Chondrocyte (in vitro differentiated cells): Measurements from ENCODE around the gene PIK3AP1. TPM values are rescaled to one million over a fixed set of nuclear protein-coding genes. Genes with fewer than 3 reads are reported as not detected.

Experiments used
- DNase-seq: peaks from one replicate; pipeline ENCODE4 v3.0.0; 2021; ENCODE audit warnings: mixed read lengths, low spot score
- H3K27ac Mint-ChIP-seq: one replicate; pipeline ENCODE4 v1.8.0; 2021; ENCODE audit warnings: mild to moderate bottlenecking, moderate library complexity, mixed read lengths; ENCODE audit not compliant: unreplicated experiment
- H3K27me3 Mint-ChIP-seq: 2 replicates; pipeline ENCODE4 v1.8.0; 2021; ENCODE audit warnings: low read depth, mixed read lengths
- H3K36me3 Mint-ChIP-seq: 2 replicates; pipeline ENCODE4 v1.8.0; 2021; ENCODE audit warnings: low read depth, mixed read lengths
- H3K4me1 Mint-ChIP-seq: 2 replicates; pipeline ENCODE4 v1.8.0; 2021; ENCODE audit warnings: low read depth, mild to moderate bottlenecking, mixed read lengths
- H3K4me3 Mint-ChIP-seq: one replicate; pipeline ENCODE4 v1.8.0; 2021; ENCODE audit warnings: mild to moderate bottlenecking, moderate library complexity, mixed read lengths; ENCODE audit not compliant: unreplicated experiment
- H3K9me3 Mint-ChIP-seq: 2 replicates; pipeline ENCODE4 v1.8.0; 2021; ENCODE audit warnings: low read depth, mixed read lengths
- total RNA-seq: library from RNA; stranded (reverse); gene quantifications from 3 replicates; pipeline ENCODE4 v1.2.1, GENCODE V29; 2021
- TF ChIP-seq, protein P1 (sequence below): fragments of 200-600 bp; sonication (generic); IDR thresholded peaks from 2 replicates; pipeline ENCODE4 v1.5.0; 2021; ENCODE audit warnings: antibody characterized with exemption, mild to moderate bottlenecking, moderate library complexity

The PIK3AP1 gene
- total RNA-seq, 1 donor from 2014 or later: 9.9 TPM

DNA sequence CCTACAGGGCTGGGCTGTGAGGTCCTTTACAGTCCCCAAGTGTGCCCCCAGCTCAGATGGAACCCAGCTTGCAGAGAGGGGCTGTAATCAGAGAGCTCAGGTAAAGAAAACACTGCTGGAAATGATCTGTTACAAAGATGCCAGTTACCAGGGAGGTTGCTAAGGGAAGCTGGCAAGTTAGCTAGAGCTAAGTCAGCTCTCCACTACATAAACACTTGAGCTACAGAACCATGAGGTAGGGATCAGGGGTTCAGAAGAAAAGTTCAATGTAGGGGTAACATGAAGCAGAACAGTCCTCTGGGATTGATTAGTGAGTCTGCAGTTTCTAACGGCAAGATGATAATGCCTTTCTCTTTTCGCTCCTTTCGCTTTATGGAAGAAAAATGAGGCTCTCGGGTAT, 80.4 kb downstream of the PIK3AP1 start:
- peaks cover 14% of the 10 kb centered on the region for H3K4me1 Mint-ChIP-seq
- TF ChIP-seq, protein P1, sequence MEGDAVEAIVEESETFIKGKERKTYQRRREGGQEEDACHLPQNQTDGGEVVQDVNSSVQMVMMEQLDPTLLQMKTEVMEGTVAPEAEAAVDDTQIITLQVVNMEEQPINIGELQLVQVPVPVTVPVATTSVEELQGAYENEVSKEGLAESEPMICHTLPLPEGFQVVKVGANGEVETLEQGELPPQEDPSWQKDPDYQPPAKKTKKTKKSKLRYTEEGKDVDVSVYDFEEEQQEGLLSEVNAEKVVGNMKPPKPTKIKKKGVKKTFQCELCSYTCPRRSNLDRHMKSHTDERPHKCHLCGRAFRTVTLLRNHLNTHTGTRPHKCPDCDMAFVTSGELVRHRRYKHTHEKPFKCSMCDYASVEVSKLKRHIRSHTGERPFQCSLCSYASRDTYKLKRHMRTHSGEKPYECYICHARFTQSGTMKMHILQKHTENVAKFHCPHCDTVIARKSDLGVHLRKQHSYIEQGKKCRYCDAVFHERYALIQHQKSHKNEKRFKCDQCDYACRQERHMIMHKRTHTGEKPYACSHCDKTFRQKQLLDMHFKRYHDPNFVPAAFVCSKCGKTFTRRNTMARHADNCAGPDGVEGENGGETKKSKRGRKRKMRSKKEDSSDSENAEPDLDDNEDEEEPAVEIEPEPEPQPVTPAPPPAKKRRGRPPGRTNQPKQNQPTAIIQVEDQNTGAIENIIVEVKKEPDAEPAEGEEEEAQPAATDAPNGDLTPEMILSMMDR: no peak
- H3K27me3 Mint-ChIP-seq: no peaks in the 10 kb centered on the region
- peaks cover 2% of the 10 kb centered on the region for H3K36me3 Mint-ChIP-seq
- H3K4me3 Mint-ChIP-seq: no peak overlapping the region
- no peak overlapping the region for H3K27ac Mint-ChIP-seq
- H3K9me3 Mint-ChIP-seq: no peaks in the 10 kb centered on the region
- no peak for DNase-seq

DNA sequence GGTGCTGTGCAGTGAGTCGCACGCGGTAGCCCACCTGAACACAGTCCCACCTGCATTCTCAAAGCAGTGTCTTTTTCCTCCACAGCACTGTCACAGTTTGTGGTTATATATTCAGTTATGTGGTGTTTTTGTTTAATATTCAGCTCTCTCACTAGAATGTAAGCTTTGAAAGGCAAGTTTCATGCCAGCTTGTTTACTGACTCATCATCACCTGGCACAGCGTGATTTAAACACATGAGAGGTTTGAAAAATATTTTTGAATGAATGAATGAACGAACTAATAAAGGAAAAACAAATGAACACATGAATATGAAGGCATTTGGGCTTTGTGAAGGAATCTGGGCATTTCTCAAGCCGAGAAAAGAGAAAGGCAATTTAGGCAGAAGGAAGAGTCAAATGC, 81.6 kb downstream of the PIK3AP1 start:
- no peaks in the 10 kb centered on the region for H3K9me3 Mint-ChIP-seq
- H3K4me3 Mint-ChIP-seq: no peak overlapping the region
- H3K4me1 Mint-ChIP-seq: peaks cover 12% of the 10 kb centered on the region
- DNase-seq: no peak
- no peak overlapping the region for H3K27ac Mint-ChIP-seq
- peaks cover 2% of the 10 kb centered on the region for H3K36me3 Mint-ChIP-seq
- H3K27me3 Mint-ChIP-seq: no peaks in the 10 kb centered on the region
- TF ChIP-seq, protein P1: no peak

GRCh38 chr10:96638120-96638519, 82.2 kb downstream of the PIK3AP1 start:
- Mint-ChIP-seq H3K4me3 (no peak overlapping the region), H3K9me3 (no peaks in the 10 kb centered on the region), H3K36me3 (peaks cover 2% of the 10 kb centered on the region), H3K27me3 (no peaks in the 10 kb centered on the region), H3K4me1 (peaks cover 12% of the 10 kb centered on the region), H3K27ac (no peak overlapping the region)
- DNase-seq: no peak
- TF ChIP-seq, protein P1: no peak

DNA sequence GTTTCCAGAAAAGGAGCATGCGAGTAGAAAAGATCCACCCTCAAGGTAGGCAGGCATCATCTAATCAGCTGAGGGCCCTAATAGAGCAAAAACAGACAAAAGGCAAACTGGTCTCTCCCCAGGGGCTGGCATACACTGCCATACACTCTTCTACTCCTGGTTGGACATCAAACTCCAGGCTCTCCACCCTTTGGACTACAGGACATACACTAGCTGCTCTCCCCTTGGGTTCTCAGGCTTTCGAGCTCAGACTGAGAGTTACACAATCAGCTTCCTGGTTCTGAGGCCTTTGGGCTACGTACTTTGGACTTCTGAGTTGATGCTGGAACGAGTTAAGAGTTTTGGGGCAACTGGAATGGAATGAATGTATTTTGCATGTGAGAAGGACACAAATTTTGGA, 82.6 kb downstream of the PIK3AP1 start:
- H3K36me3 Mint-ChIP-seq: peaks cover 2% of the 10 kb centered on the region
- H3K4me1 Mint-ChIP-seq: peaks cover 12% of the 10 kb centered on the region
- no peak for DNase-seq
- H3K27ac Mint-ChIP-seq: no peak overlapping the region
- TF ChIP-seq, protein P1: no peak
- H3K9me3 Mint-ChIP-seq: no peaks in the 10 kb centered on the region
- H3K27me3 Mint-ChIP-seq: no peaks in the 10 kb centered on the region
- H3K4me3 Mint-ChIP-seq: no peak overlapping the region

DNA sequence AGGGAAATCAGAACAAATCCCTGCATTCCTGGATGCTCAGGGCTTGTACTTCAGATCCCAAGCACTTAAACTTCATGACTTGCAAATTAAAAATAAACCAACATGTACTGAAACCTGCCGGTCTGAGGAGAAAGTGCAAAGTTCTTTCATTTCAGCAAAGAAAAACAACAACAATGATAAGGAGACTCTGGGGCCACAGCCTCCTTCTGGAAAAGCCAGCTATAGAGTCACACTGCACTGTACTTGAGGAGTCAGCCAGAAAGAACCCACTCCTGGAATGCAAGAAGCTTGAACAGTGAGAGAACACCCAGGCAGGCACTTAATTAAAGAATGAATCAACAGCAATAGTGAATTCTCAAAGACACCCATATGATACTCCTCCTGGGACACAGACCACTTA, 83.8 kb downstream of the PIK3AP1 start:
- DNase-seq: no peak

More for the DNA sequence above, 83.8 kb downstream of the PIK3AP1 start:
- Mint-ChIP-seq H3K4me3 (no peak overlapping the region), H3K27ac (no peak overlapping the region), H3K4me1 (peaks cover 12% of the 10 kb centered on the region), H3K9me3 (no peaks in the 10 kb centered on the region), H3K36me3 (peaks cover 2% of the 10 kb centered on the region), H3K27me3 (no peaks in the 10 kb centered on the region)
- TF ChIP-seq, protein P1: no peak
